H9 (cell line): ENCODE measurements around the gene DERL2. TPM values are rescaled to one million over a fixed set of nuclear protein-coding genes. Genes with fewer than 3 reads are reported as not detected.

ENCODE experiments used
- DNase-seq: peaks from one replicate; pipeline ENCODE4 v3.0.0-alpha.2; 2017
- H2AFZ ChIP-seq: one replicate; pipeline ENCODE4 v1.6.1; 2013; ENCODE audit warnings: mild to moderate bottlenecking, low read length, control low read depth, moderate library complexity
- H2AK5ac ChIP-seq: 2 replicates; pipeline ENCODE4 v1.6.1; 2013; ENCODE audit warnings: low read length, control low read depth, mixed read lengths; ENCODE audit not compliant: insufficient read length
- H2BK120ac ChIP-seq: one replicate; pipeline ENCODE4 v1.6.1; 2013; ENCODE audit warnings: low read depth, mild to moderate bottlenecking, low read length, control low read depth, inconsistent platforms; ENCODE audit not compliant: poor library complexity, severe bottlenecking
- H2BK12ac ChIP-seq: 2 replicates; pipeline ENCODE4 v1.6.1; 2013; ENCODE audit warnings: low read length, control low read depth, mixed read lengths, low read depth; ENCODE audit not compliant: insufficient read length
- H2BK15ac ChIP-seq: 2 replicates; pipeline ENCODE4 v1.6.1; 2013; ENCODE audit warnings: low read depth, low read length, control low read depth
- H2BK20ac ChIP-seq: one replicate; pipeline ENCODE4 v1.6.1; 2013; ENCODE audit warnings: low read depth, mild to moderate bottlenecking, low read length, control low read depth, inconsistent platforms; ENCODE audit not compliant: poor library complexity, severe bottlenecking
- H2BK5ac ChIP-seq: 2 replicates; pipeline ENCODE4 v1.6.1; 2013; ENCODE audit warnings: low read length, control low read depth, mixed read lengths; ENCODE audit not compliant: insufficient read length
- H3K14ac ChIP-seq: 2 replicates; pipeline ENCODE4 v1.6.1; 2013; ENCODE audit warnings: low read length, control low read depth; ENCODE audit not compliant: insufficient read depth
- H3K18ac ChIP-seq: 2 replicates; pipeline ENCODE4 v1.6.1; 2013; ENCODE audit warnings: low read depth, mild to moderate bottlenecking, mixed read lengths, low read length, control low read depth; ENCODE audit not compliant: insufficient read length
- H3K23ac ChIP-seq: 2 replicates; pipeline ENCODE4 v1.6.1; 2013; ENCODE audit warnings: low read length, control low read depth, mixed read lengths, low read depth; ENCODE audit not compliant: insufficient read length
- H3K23me2 ChIP-seq: 2 replicates; pipeline ENCODE4 v1.6.1; 2013; ENCODE audit warnings: low read depth, mild to moderate bottlenecking, mixed read lengths, low read length, control low read depth; ENCODE audit not compliant: insufficient read length, poor library complexity, severe bottlenecking
- H3K27ac ChIP-seq: 2 replicates; pipeline ENCODE4 v1.5.1; 2013; ENCODE audit warnings: low read length, control low read depth, mixed read lengths, low read depth; ENCODE audit not compliant: insufficient read length
- H3K27me3 ChIP-seq: 2 replicates; pipeline ENCODE4 v1.6.1; 2013; ENCODE audit warnings: low read length, control low read depth, inconsistent platforms; ENCODE audit not compliant: insufficient read depth
- H3K4ac ChIP-seq: 2 replicates; pipeline ENCODE4 v1.6.1; 2013; ENCODE audit warnings: low read depth, mild to moderate bottlenecking, control low read depth, inconsistent platforms, low read length, moderate library complexity
- H3K4me1 ChIP-seq: 2 replicates; pipeline ENCODE4 v1.6.1; 2013; ENCODE audit warnings: low read length, control low read depth, inconsistent platforms; ENCODE audit not compliant: insufficient read depth
- H3K4me2 ChIP-seq: 2 replicates; pipeline ENCODE4 v1.6.1; 2013; ENCODE audit warnings: low read length, control low read depth, mixed read lengths; ENCODE audit not compliant: insufficient read length, insufficient read depth
- H3K56ac ChIP-seq: 2 replicates; pipeline ENCODE4 v1.6.1; 2013; ENCODE audit warnings: low read depth, mild to moderate bottlenecking, mixed read lengths, low read length, control low read depth; ENCODE audit not compliant: insufficient read length
- H3K79me1 ChIP-seq: 2 replicates; pipeline ENCODE4 v1.6.1; 2013; ENCODE audit warnings: low read depth, mild to moderate bottlenecking, moderate library complexity, low read length, control low read depth, inconsistent platforms; ENCODE audit not compliant: insufficient read depth, poor library complexity, severe bottlenecking
- H3K79me2 ChIP-seq: 2 replicates; pipeline ENCODE4 v1.6.1; 2013; ENCODE audit warnings: low read length, control low read depth, inconsistent platforms; ENCODE audit not compliant: insufficient read depth
- H3K9ac ChIP-seq: 2 replicates; pipeline ENCODE4 v1.6.1; 2013; ENCODE audit warnings: low read length, control low read depth, mixed read lengths; ENCODE audit not compliant: insufficient read length; ENCODE audit errors: extremely low read depth
- H3K9me3 ChIP-seq: one replicate; pipeline ENCODE4 v1.6.1; 2013; ENCODE audit warnings: low read depth, low read length, inconsistent platforms; ENCODE audit not compliant: control insufficient read depth
- H3T11ph ChIP-seq: one replicate; pipeline ENCODE4 v1.6.1; 2013; ENCODE audit warnings: mild to moderate bottlenecking, low read length, control low read depth, inconsistent platforms
- H4K20me1 ChIP-seq: one replicate; pipeline ENCODE4 v1.6.1; 2013; ENCODE audit not compliant: control insufficient read depth, insufficient read length, insufficient read depth
- H4K5ac ChIP-seq: 2 replicates; pipeline ENCODE4 v1.6.1; 2013; ENCODE audit warnings: low read depth, mild to moderate bottlenecking, mixed read lengths, low read length, control low read depth; ENCODE audit not compliant: insufficient read length
- H4K8ac ChIP-seq: replicated peaks from 2 replicates; pipeline ENCODE4 v1.6.1; 2013; ENCODE audit warnings: low read length, control low read depth, mixed read lengths, low read depth; ENCODE audit not compliant: insufficient read length
- H4K91ac ChIP-seq: 2 replicates; pipeline ENCODE4 v1.6.1; 2013; ENCODE audit warnings: low read depth, mild to moderate bottlenecking, moderate library complexity, mixed read lengths, low read length, control low read depth; ENCODE audit not compliant: insufficient read length
- H3K27ac Mint-ChIP-seq, 3 experiments: 2 replicates in 2 of 3; 3 replicates in 1 of 3; pipeline ENCODE4 v1.8.0; 2020 to 2021; ENCODE audit warnings: mixed read lengths in 3 of 3, mild to moderate bottlenecking in 1 of 3, moderate library complexity in 1 of 3
- H3K27me3 Mint-ChIP-seq: 2 replicates; pipeline ENCODE4 v1.8.0; 2021; ENCODE audit warnings: low read depth, mild to moderate bottlenecking, moderate library complexity, mixed read lengths
- H3K36me3 Mint-ChIP-seq, 3 experiments: 2 replicates in 2 of 3; 3 replicates in 1 of 3; pipeline ENCODE4 v1.8.0; 2020 to 2021; ENCODE audit warnings: low read depth in 3 of 3, mixed read lengths in 3 of 3; ENCODE audit not compliant: insufficient read depth in 1 of 3
- H3K4me1 Mint-ChIP-seq, 2 experiments: 2 replicates each; pipeline ENCODE4 v1.8.0; 2020; ENCODE audit warnings: mixed read lengths in 2 of 2
- H3K4me3 Mint-ChIP-seq, 2 experiments: 2 replicates in 1 of 2; 3 replicates in 1 of 2; pipeline ENCODE4 v1.8.0; 2020 to 2021; ENCODE audit warnings: mild to moderate bottlenecking in 2 of 2, mixed read lengths in 2 of 2, moderate library complexity in 1 of 2
- H3K9me3 Mint-ChIP-seq, 2 experiments: 2 replicates in 1 of 2; 3 replicates in 1 of 2; pipeline ENCODE4 v1.8.0; 2020; ENCODE audit warnings: mild to moderate bottlenecking in 2 of 2, mixed read lengths in 2 of 2, moderate library complexity in 1 of 2
- CTCF ChIP-seq: fragments of 200-600 bp; sonication (generic); conservative IDR thresholded peaks from 3 replicates; pipeline ENCODE4 v1.8.0; 2021; ENCODE audit warnings: antibody characterized with exemption, mild to moderate bottlenecking
- WGBS: extraction: QIAGEN DNeasy Blood & Tissue Kit; methylation state at CpG from one replicate; pipeline ENCODE4 v1.1.7; 2013; ENCODE audit warnings: missing lambda C conversion rate, low lambda C conversion rate, mixed read lengths; ENCODE audit not compliant: insufficient read length; ENCODE audit errors: extremely low coverage; 5-methylcytosine and 5-hydroxymethylcytosine counted together
- total RNA-seq: library from RNA; stranded (reverse); gene quantifications from 2 replicates; pipeline ENCODE4 v1.2.1, GENCODE V29; 2021

DERL2 gene
- total RNA-seq, 1 experiment from 2014 or later = 83.2 TPM

GRCh38 chr17:5533486-5534315, 47.7 kb upstream of the DERL2 start:
- no peak overlapping the region for H3K4me2 ChIP-seq
- H3T11ph ChIP-seq = no peak overlapping the region
- H2BK20ac ChIP-seq = no peak overlapping the region
- no peak overlapping the region for H4K5ac ChIP-seq
- H3K27ac ChIP-seq = no peak overlapping the region
- no peak overlapping the region for H3K18ac ChIP-seq
- Mint-ChIP-seq H3K27me3 (peaks cover 5% of the 10 kb centered on the region), H3K9me3 (no peaks in the 10 kb centered on the region; a peak in 1 of 5 replicates), H3K4me3 (no peak overlapping the region), H3K36me3 (no peaks in the 10 kb centered on the region), H3K27ac (no peak overlapping the region; a peak in 1 of 7 replicates), H3K4me1 (no peaks in the 10 kb centered on the region)
- no peak overlapping the region; the same call in 1 of the 2 replicates for H3K14ac ChIP-seq
- H3K4me1 ChIP-seq = no peaks in the 10 kb centered on the region
- no peak for TF ChIP-seq CTCF
- no peak overlapping the region for H4K91ac ChIP-seq
- no peak overlapping the region for H2BK5ac ChIP-seq
- H3K56ac ChIP-seq = no peak overlapping the region
- H4K20me1 ChIP-seq = no peaks in the 10 kb centered on the region
- H3K9me3 ChIP-seq = no peaks in the 10 kb centered on the region
- no peaks in the 10 kb centered on the region for H3K27me3 ChIP-seq
- no CpG with 5 or more reads among the region's 18 CpGs for WGBS
- no peaks in the 10 kb centered on the region for H3K79me1 ChIP-seq
- no peak overlapping the region for H3K9ac ChIP-seq
- no peak overlapping the region for H2BK120ac ChIP-seq
- no peaks in the 10 kb centered on the region for H3K23me2 ChIP-seq
- H3K79me2 ChIP-seq = no peaks in the 10 kb centered on the region
- H2BK12ac ChIP-seq = no peak overlapping the region
- H2BK15ac ChIP-seq = no peak overlapping the region
- H2AK5ac ChIP-seq = no peak overlapping the region
- no peak overlapping the region for H3K4ac ChIP-seq
- H2AFZ ChIP-seq = no peak overlapping the region
- no peak overlapping the region for H3K23ac ChIP-seq
- H4K8ac ChIP-seq = no peak overlapping the region
- DNase-seq = no peak
